Activated CD8-positive, alpha-beta memory T cell treated with anti-CD3 and anti-CD28 coated beads, Interleukin-2, amount 10 ng/mL, durations not matched to agents 7 days and 5 days (primary cell): Measurements from ENCODE around the gene ERLEC1. TPM values are rescaled to one million over a fixed set of nuclear protein-coding genes. Genes with fewer than 3 reads are reported as not detected.
"Not testable (repeated sequence)": the region's sequence is repeated elsewhere in the genome, so short reads cannot be mapped to it uniquely, and the experiment has no call there.

Experiments
- ATAC-seq: fragments of 150-1000 bp; cut with Tn5 transposase; one replicate; pipeline ENCODE4 v1.10.0; 2021; ENCODE audit warnings: moderate library complexity
- CTCF ChIA-PET: fragments of 350-600 bp; sonication (Branson Sonifier 250); formaldehyde crosslinking; loops from one replicate; lab custom pipeline; 2021; ENCODE audit warnings: antibody characterized with exemption; lab: Charles Lee
- DNase-seq: peaks from one replicate; pipeline ENCODE4 v3.0.0-alpha.2; 2020
- H3K27ac Mint-ChIP-seq: one replicate; pipeline ENCODE4 v1.8.0; 2021; ENCODE audit warnings: mild to moderate bottlenecking, mixed read lengths
- H3K27me3 Mint-ChIP-seq: one replicate; pipeline ENCODE4 v1.8.0; 2021; ENCODE audit warnings: mixed read lengths
- H3K36me3 Mint-ChIP-seq: one replicate; pipeline ENCODE4 v1.8.0; 2021; ENCODE audit warnings: mild to moderate bottlenecking, mixed read lengths
- H3K4me1 Mint-ChIP-seq: one replicate; pipeline ENCODE4 v1.8.0; 2021; ENCODE audit warnings: mixed read lengths
- H3K4me3 Mint-ChIP-seq: one replicate; pipeline ENCODE4 v1.8.0; 2021; ENCODE audit warnings: mild to moderate bottlenecking, moderate library complexity, mixed read lengths
- H3K9me3 Mint-ChIP-seq: one replicate; pipeline ENCODE4 v1.8.0; 2022; ENCODE audit warnings: low read depth, mixed read lengths
- total RNA-seq, 2 experiments: library from RNA; stranded (reverse); gene quantifications; one replicate each; pipeline ENCODE4 v1.2.3, GENCODE V29; 2021

Gene ERLEC1
- total RNA-seq, 2 experiments from 2014 or later, result 21.6 to 30.8 TPM

DNA sequence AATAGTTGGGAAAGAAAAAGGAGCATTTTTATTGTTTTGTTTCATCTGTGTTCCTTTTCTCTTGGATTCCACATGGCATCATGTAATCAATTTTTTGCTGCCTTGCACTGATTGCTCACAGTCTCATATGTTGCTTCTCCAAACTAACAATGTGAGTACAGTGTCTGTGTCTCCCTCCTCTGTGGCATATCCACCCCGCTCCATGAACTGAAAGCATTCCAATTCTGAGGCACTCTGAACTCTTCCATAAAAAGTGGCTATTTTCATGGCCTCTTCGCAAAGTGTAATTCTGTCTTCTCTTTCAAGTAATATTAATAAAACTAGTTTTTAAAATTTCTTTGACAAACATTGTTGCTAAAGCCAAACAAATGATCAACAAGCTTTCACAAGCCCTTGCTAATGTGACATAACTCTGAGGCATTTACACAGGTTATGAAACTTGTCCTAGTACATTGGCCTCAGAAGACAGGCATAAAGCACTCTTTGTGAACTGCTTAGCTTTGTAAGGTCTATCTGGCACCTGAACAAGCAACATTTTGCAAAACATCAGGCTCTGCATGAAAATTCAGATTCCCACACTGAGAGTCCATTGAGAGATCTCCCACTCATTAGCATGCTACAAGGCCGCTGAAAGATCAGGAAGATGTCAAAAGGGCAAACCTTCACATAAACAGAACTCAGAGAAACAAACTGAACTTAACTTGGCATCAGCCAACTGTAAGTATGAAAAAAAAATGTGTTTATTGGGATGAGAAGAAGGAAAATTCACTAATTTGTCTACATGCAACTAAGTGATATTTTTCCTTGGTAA is 39.9 kb downstream of the ERLEC1 start:
- DNase-seq (no peak), ATAC-seq (no peak)
- CTCF ChIA-PET, result no interaction called here

DNA sequence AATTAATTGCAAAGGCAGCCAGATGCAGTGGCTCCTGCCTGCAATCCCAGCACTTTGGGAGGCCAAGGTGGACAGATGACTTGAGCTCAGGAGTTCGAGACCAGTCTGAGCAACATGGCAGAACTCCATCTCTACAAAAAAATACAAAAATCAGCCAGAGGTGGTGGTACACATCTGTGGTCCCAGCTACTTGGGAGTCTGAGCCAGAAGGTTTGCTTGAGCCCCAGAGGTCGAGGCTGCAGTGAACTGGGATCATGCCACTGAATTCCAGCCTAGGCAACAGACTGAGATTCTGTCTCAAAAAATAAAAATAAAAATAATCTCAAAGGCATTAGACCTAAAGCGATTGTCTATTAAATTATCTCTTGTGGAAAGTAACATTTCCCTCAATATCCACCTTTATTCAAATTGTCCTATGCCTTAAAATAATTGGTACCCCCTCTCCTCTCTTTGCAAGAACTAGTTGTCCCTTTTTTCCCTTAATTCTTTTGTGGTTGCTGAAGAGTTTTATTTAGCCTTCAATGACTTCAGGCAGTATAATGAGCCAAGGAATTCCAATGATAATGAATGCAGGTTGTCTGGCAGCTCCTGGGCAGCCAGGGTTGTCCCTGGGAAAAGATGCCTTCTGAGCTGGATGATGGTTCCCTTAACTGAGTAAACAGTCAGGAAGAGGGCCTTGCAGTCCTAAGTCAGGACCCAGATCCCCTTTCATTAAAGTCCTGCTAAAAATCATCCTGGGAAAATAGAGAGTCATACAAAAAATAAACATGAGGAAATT is 40.7 kb downstream of the ERLEC1 start:
- ATAC-seq (no peak), DNase-seq (no peak)
- Mint-ChIP-seq H3K4me1 (no peaks in the 10 kb centered on the region), H3K4me3 (no peak overlapping the region), H3K27me3 (no peaks in the 10 kb centered on the region), H3K9me3 (no peaks in the 10 kb centered on the region), H3K36me3 (no peaks in the 10 kb centered on the region), H3K27ac (no peak overlapping the region)
- CTCF ChIA-PET, result no interaction called here

More for the DNA sequence above, 39.9 kb downstream of the ERLEC1 start:
- Mint-ChIP-seq H3K9me3 (no peaks in the 10 kb centered on the region), H3K36me3 (no peaks in the 10 kb centered on the region), H3K27me3 (no peaks in the 10 kb centered on the region), H3K4me1 (no peaks in the 10 kb centered on the region), H3K27ac (no peak overlapping the region), H3K4me3 (no peak overlapping the region)

DNA sequence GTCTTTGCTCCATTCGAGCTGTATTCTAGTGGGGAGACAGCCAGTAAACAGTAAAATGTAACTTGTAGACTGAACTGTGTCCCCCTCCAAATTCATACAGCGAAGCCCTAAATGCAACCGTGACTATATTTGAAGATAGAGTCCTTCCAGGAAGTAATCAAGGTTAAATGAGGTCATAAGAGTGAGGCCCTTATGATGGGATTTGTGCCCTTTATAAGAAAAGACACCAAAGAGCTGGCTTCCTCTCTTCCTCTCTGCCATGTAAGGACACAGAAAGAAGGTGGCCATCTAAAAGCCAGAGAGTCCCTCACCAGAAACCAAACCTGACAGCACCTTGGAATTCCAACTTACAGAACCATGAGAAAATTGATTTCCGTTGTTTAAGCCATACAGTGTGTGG is 41.5 kb downstream of the ERLEC1 start:
- H3K9me3 Mint-ChIP-seq, result no peaks in the 10 kb centered on the region
- CTCF ChIA-PET, result no interaction called here
- DNase-seq (no peak), ATAC-seq (no peak)
- no peak overlapping the region for H3K27ac Mint-ChIP-seq
- H3K27me3 Mint-ChIP-seq, result no peaks in the 10 kb centered on the region
- H3K4me3 Mint-ChIP-seq, result no peak overlapping the region
- no peaks in the 10 kb centered on the region for H3K36me3 Mint-ChIP-seq
- H3K4me1 Mint-ChIP-seq, result no peaks in the 10 kb centered on the region

DNA sequence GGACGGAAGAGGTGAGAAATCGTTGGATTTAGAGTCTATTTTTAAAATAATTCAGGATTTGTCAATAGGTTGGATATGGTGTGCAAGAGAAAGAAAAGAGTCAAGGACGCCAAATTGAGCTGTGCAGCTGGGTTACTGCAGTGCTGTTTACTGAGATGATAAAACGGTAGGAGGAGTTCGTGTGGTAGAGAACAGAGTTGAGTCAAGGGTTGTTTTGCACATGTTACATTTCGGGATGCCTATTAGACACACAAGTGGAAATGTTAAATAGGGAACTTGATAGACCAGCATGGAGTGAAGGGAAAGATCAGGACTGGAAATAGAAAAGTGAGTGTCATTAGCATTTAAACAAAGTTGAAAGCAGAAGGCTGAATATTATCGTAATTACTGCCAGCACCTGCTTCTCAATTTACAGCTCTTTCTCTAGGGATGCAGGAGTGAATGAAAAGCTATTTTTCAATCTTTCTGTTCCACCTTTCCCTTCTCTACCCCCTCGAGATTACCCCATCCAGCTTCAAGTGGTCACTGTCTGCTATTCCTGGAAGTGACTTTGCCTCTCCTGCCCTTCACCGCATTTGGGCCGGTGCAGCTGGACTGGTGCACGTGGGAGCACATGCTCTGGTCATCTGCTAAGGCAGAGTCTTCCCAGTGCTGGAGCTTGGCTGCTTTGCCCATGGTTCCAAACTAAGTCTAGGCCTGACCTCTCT is 42.6 kb downstream of the ERLEC1 start:
- ATAC-seq (no peak), DNase-seq (no peak)
- no peaks in the 10 kb centered on the region for H3K4me1 Mint-ChIP-seq
- no peak overlapping the region for H3K4me3 Mint-ChIP-seq
- H3K36me3 Mint-ChIP-seq, result no peaks in the 10 kb centered on the region
- CTCF ChIA-PET, result no interaction called here
- no peaks in the 10 kb centered on the region for H3K9me3 Mint-ChIP-seq
- H3K27ac Mint-ChIP-seq, result no peak overlapping the region
- H3K27me3 Mint-ChIP-seq, result no peaks in the 10 kb centered on the region

DNA sequence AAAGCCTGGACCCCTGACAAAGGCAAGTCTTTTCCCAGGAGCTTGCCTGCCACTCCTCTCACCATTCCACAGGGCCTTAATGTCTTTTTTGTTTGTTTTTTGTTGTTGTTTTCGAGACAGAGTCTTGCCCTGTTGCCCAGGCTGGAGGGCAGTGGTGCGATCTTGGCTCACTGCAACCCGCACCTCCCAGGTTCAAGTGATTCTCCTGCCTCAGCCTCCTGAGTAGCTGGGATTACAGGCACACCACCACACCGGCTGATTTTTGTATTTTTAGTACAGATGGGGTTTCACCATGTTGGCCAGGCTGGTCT is 43.1 kb downstream of the ERLEC1 start:
- H3K27ac Mint-ChIP-seq, ATAC-seq, H3K4me1 Mint-ChIP-seq, H3K36me3 Mint-ChIP-seq, DNase-seq, CTCF ChIA-PET, H3K27me3 Mint-ChIP-seq, H3K9me3 Mint-ChIP-seq, H3K4me3 Mint-ChIP-seq: not testable (repeated sequence)

DNA sequence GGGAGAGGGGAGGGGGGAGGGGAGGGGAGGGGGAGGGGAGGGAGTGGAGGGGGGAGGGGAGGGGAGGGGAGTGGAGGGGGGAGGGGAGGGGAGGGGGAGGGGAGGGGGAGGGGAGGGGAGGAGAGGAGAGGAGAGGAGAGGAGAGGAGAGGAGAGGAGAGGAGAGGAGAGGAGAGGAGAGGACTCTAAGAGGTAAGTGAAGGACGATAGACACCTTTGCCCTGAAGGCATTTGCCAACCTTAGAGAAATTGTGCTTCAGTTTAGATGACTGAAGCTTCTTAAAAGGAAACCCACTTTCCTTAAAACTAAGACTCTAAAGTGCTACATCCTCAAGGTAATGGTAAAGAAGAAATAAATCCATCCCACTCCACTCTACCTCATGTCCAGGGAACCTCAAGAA is 53.7 kb downstream of the ERLEC1 start:
- DNase-seq (no peak), ATAC-seq (no peak)
- Mint-ChIP-seq H3K4me1 (peaks cover 2% of the 10 kb centered on the region), H3K4me3 (no peak overlapping the region), H3K9me3 (no peaks in the 10 kb centered on the region), H3K36me3 (peaks cover 3% of the 10 kb centered on the region), H3K27me3 (no peaks in the 10 kb centered on the region), H3K27ac (no peak overlapping the region)
- CTCF ChIA-PET, result no interaction called here

DNA sequence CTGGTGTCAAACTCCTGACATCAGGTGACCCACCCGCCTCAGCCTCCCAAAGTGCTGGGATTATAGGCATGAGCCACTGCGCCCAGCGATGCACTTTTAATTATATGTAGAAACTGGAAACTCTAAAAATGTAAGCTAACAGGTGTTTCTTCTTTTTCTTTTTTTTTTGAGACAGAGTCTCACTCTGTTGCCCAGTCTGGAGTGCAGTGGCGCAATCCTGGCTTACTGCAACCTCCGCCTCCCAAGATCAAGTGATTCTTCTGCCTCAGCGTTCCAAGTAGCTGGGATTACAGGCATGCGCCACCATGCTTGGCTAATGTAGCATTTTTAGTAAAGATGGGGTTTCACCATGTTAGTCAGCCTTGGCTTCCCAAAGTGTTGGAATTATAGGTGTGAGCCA is 54.8 kb downstream of the ERLEC1 start:
- H3K36me3 Mint-ChIP-seq, result not testable (repeated sequence)

DNA sequence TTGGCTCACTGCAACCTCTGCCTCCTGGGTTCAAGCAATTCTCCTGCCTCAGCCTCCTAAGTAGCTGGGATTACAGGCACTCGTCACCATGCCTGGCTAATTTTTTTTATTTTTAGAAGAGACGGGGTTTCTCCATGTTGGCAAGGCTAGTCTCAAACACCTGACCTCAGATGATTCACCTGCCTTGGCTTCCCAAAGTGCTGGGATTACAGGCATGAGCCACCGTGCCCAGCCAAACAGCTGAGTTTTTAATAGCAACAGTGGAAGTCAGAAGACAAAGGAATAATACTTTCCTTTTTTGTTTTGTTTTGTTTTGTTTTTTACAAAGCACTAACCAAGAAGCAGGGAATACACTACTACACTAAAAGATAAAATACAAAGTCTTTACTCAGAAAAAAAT is 56.0 kb downstream of the ERLEC1 start:
- ATAC-seq (no peak), DNase-seq (no peak)
- Mint-ChIP-seq H3K36me3 (peaks cover 1% of the 10 kb centered on the region), H3K27ac (no peak overlapping the region), H3K4me3 (no peak overlapping the region), H3K27me3 (no peaks in the 10 kb centered on the region), H3K9me3 (no peaks in the 10 kb centered on the region), H3K4me1 (peaks cover 2% of the 10 kb centered on the region)
- CTCF ChIA-PET, result no interaction called here

More for the DNA sequence above, 54.8 kb downstream of the ERLEC1 start:
- H3K27ac Mint-ChIP-seq, ATAC-seq, H3K9me3 Mint-ChIP-seq, CTCF ChIA-PET, H3K4me3 Mint-ChIP-seq, H3K27me3 Mint-ChIP-seq, H3K4me1 Mint-ChIP-seq, DNase-seq: not testable (repeated sequence)

DNA sequence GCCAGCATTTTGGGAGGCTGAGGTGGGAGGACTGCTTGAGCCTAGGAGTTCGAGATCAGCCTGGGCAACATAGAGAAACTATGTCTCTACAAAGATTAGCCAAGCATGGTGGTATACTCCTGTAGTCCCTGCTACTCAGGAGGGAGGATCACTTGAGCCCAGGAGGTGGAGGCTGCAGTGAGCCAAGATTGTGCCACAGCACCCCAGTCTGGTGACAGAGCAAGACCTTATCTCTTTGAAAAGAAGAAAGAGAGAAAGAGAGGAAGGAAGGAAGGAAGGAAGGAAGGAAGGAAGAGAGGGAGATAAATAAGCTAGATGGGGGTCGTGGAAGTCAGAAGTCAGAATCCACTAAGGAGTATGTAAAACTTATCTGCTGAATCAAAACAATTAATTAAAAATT is 56.8 kb downstream of the ERLEC1 start:
- no peaks in the 10 kb centered on the region for H3K9me3 Mint-ChIP-seq
- CTCF ChIA-PET, result no interaction called here
- peaks cover 2% of the 10 kb centered on the region for H3K4me1 Mint-ChIP-seq
- no peak for DNase-seq
- no peak for ATAC-seq
- H3K27ac Mint-ChIP-seq, result no peak overlapping the region
- no peak overlapping the region for H3K4me3 Mint-ChIP-seq
- peaks cover 1% of the 10 kb centered on the region for H3K36me3 Mint-ChIP-seq
- H3K27me3 Mint-ChIP-seq, result no peaks in the 10 kb centered on the region

DNA sequence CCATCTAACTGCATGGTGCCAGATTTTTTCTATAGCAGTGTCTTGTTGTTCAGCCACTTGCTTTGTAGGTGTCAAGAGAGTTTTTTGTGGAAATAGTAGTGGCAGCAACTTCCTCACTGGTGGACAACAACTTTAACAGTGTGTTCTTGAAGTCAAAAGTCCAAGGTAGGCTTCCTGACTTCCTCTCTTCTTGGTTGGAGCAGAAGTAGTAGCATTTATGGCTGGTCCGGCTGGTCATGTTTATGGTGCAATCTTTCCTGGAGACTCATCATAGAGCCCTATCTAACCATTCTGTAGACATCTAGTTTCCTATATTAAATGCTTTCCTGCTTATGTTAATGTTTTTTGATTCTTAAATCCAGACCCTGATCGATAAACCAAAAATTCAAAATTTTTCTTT is 61.2 kb downstream of the ERLEC1 start:
- H3K36me3 Mint-ChIP-seq, result peaks cover under 1% of the 10 kb centered on the region
- H3K27ac Mint-ChIP-seq, result no peak overlapping the region
- CTCF ChIA-PET, result no interaction called here
- H3K4me3 Mint-ChIP-seq, result no peak overlapping the region
- no peak for ATAC-seq
- no peaks in the 10 kb centered on the region for H3K27me3 Mint-ChIP-seq
- no peaks in the 10 kb centered on the region for H3K4me1 Mint-ChIP-seq
- no peaks in the 10 kb centered on the region for H3K9me3 Mint-ChIP-seq
- no peak for DNase-seq

DNA sequence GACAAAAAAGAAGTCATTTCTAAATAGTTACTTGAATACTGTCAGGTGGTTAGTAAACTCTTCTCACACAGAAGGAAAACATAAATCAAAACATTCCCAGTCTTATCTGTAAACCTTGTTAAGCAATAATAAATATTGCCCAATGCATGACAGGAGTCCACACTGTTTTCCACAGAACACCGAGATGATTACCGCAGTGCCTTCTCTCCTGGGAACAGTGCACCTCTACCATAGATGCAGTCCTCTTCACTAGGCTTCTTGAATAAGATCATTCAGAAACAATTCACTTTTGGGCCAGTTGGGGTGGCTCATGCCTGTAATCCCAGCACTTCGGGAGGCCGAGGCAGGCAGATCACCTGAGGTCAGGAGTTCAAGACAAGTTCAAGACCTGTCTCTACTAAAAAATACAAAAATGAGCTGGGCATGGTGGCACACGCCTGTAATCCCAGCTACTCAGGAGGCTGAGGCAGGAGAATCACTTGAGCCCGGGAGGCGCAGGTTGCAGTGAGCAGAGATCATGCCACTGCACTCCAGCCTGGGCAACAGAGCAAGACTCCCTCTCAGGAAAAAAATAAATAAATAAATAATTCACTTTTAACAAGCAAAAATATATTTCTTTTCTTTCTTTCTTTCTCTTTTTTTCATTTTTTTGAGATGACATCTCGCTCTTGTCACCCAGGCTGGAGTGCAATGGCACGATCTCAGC is 64.4 kb downstream of the ERLEC1 start:
- H3K27me3 Mint-ChIP-seq, ATAC-seq, H3K27ac Mint-ChIP-seq, H3K4me1 Mint-ChIP-seq, H3K9me3 Mint-ChIP-seq, CTCF ChIA-PET, DNase-seq, H3K4me3 Mint-ChIP-seq: not testable (repeated sequence)
- H3K36me3 Mint-ChIP-seq, result peaks cover 11% of the 10 kb centered on the region

DNA sequence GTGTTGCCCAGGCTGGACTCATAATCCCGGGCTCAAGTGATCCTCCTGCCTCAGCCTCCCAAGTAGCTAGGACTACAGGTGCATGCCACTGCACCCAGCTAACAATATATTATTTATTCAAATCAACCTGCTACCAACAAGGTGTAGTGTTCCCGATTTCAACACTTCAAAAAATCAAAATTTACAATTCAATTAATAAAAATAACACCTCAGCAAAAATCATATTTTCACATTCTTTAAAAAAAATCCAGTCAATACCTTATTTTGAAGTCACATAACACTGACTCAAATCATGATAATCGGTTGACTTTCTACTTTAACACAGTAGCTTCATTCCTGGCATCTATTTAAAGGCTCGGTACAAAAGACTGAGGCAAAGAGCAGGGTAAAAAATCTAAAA is 65.7 kb downstream of the ERLEC1 start:
- no peaks in the 10 kb centered on the region for H3K9me3 Mint-ChIP-seq
- H3K4me3 Mint-ChIP-seq, result no peak overlapping the region
- H3K27me3 Mint-ChIP-seq, result no peaks in the 10 kb centered on the region
- H3K27ac Mint-ChIP-seq, result no peak overlapping the region
- ATAC-seq (no peak), DNase-seq (no peak)
- CTCF ChIA-PET, result no interaction called here
- no peaks in the 10 kb centered on the region for H3K4me1 Mint-ChIP-seq
- peaks cover 12% of the 10 kb centered on the region for H3K36me3 Mint-ChIP-seq

DNA sequence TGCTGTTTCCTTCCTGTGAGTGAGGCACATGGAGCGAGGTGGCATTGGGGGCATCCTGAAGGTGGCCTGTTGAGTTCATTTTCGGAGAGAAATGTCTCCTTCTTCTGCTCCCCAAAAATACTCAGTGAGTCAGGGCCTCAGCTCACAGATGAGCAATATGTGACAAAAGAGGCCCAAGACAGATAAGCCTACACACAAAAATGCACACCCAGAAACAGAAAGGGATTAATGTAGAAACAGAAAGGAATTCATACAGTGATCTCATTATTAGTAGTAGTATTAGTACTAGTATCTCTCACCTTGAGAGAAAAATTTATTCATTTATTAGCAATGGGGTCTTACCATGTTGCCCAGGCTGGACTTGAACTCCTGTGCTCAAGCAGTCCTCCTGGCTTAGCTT is 67.8 kb downstream of the ERLEC1 start:
- no peaks in the 10 kb centered on the region for H3K9me3 Mint-ChIP-seq
- ATAC-seq (no peak), DNase-seq (no peak)
- H3K27ac Mint-ChIP-seq, result no peak overlapping the region
- no peaks in the 10 kb centered on the region for H3K4me1 Mint-ChIP-seq
- H3K27me3 Mint-ChIP-seq, result no peaks in the 10 kb centered on the region
- H3K36me3 Mint-ChIP-seq, result peaks cover 18% of the 10 kb centered on the region
- no peak overlapping the region for H3K4me3 Mint-ChIP-seq
- CTCF ChIA-PET, result interaction anchor here (1.0 kb wide), 1 partner anchor 439 kb away, joined by 3 read pairs; no protein-coding TSS in a partner anchor
